PC-9 (cell line): ENCODE measurements around the gene NSMCE3. TPM values are rescaled to one million over a fixed set of nuclear protein-coding genes. Genes with fewer than 3 reads are reported as not detected.

Experiments used
- BruUV-seq: library from RNA; stranded (reverse); fragments of 400-500 nt; replicated peaks from 2 replicates; lab custom pipeline; 2021; lab: Mats Ljungman, UMichigan
- CTCF ChIA-PET: fragments of 300-600 bp; sonication (Branson Sonifier 250); formaldehyde crosslinking; loops from one replicate; lab custom pipeline; 2022; ENCODE audit warnings: antibody characterized with exemption; lab: Charles Lee
- POLR2A ChIA-PET: fragments of 300-600 bp; sonication (Branson Sonifier 250); formaldehyde crosslinking; loops from one replicate; lab custom pipeline; 2022; ENCODE audit warnings: antibody characterized with exemption; ENCODE audit not compliant: unreplicated experiment; lab: Charles Lee
- DNase-seq, 2 experiments: peaks; one replicate each; pipeline versions ENCODE4 v3.0.0 to v3.0.0-alpha.2; 2015 to 2022; ENCODE audit warnings: mixed read lengths in 1 of 2
- H2AFZ ChIP-seq: fragments of 200-600 bp; sonication (generic); 2 replicates; pipeline ENCODE4 v1.8.1; 2017; ENCODE audit warnings: antibody characterized with exemption
- H3F3A ChIP-seq: fragments of 200-600 bp; sonication (generic); 2 replicates; pipeline ENCODE4 v1.8.1; 2017; ENCODE audit warnings: antibody characterized with exemption, mild to moderate bottlenecking, low read depth; ENCODE audit not compliant: insufficient read depth
- H3K27ac ChIP-seq: fragments of 200-600 bp; sonication (generic); 2 replicates; pipeline ENCODE4 v1.6.1; 2016; ENCODE audit warnings: mixed run types
- H3K27me3 ChIP-seq: fragments of 200-600 bp; sonication (generic); 2 replicates; pipeline ENCODE4 v1.6.1; 2016; ENCODE audit warnings: low read depth, mixed run types; ENCODE audit not compliant: insufficient read depth
- H3K36me3 ChIP-seq: fragments of 200-600 bp; sonication (generic); 2 replicates; pipeline ENCODE4 v1.6.1; 2016; ENCODE audit warnings: low read depth, mixed run types
- H3K4me1 ChIP-seq: fragments of 200-600 bp; sonication (generic); replicated peaks from 2 replicates; pipeline ENCODE4 v1.6.1; 2016; ENCODE audit warnings: mixed run types; ENCODE audit not compliant: insufficient read depth
- H3K4me2 ChIP-seq: fragments of 200-600 bp; sonication (generic); 2 replicates; pipeline ENCODE4 v1.6.1; 2017; ENCODE audit warnings: mixed run types
- H3K4me3 ChIP-seq: fragments of 200-600 bp; sonication (generic); 2 replicates; pipeline ENCODE4 v1.6.1; 2016; ENCODE audit warnings: mixed run types
- H3K79me2 ChIP-seq: fragments of 200-600 bp; sonication (generic); 2 replicates; pipeline ENCODE4 v1.6.1; 2017; ENCODE audit warnings: low read depth, mixed run types
- H3K9me2 ChIP-seq: fragments of 200-600 bp; sonication (generic); 2 replicates; pipeline ENCODE4 v1.8.1; 2017; ENCODE audit warnings: mild to moderate bottlenecking; ENCODE audit not compliant: insufficient read depth
- H3K9me3 ChIP-seq: fragments of 200-600 bp; sonication (generic); 2 replicates; pipeline ENCODE4 v1.8.1; 2016; ENCODE audit warnings: low read depth; ENCODE audit not compliant: insufficient read depth
- H4K20me1 ChIP-seq: fragments of 200-600 bp; sonication (generic); 2 replicates; pipeline ENCODE4 v1.8.1; 2017; ENCODE audit not compliant: insufficient read depth
- CTCF ChIP-seq: fragments of 200-600 bp; sonication (generic); conservative IDR thresholded peaks from 2 replicates; pipeline ENCODE4 v1.6.1; 2017; ENCODE audit warnings: mixed run types, antibody characterized with exemption, mild to moderate bottlenecking, moderate library complexity
- EZH2 ChIP-seq: fragments of 200-600 bp; sonication (generic); IDR thresholded peaks from 2 replicates; pipeline ENCODE4 v1.8.0; 2017; ENCODE audit warnings: antibody characterized with exemption, low read depth
- intact Hi-C: fragments of 100-400 bp; cut with micrococcal nuclease; formaldehyde crosslinking; loops from one replicate; pipeline ENCODE4 v1.10.0; 2022; ENCODE audit not compliant: unreplicated experiment
- total RNA-seq: library from RNA; stranded (reverse); gene quantifications from 2 replicates; pipeline ENCODE4 v1.2.3, GENCODE V29; 2021

The NSMCE3 gene
- total RNA-seq, 1 experiment from 2014 or later, result 4.0 TPM

- no peak for DNase-seq
- Histone ChIP-seq H2AFZ (no peak overlapping the region), H3K27me3 (0 out of 2 replicates have a peak, but pooled peaks cover 3% of the 10 kb centered on the region), H3K79me2 (no peaks in the 10 kb centered on the region), H3F3A (no peaks in the 10 kb centered on the region), H3K4me1 (no peaks in the 10 kb centered on the region), H3K9me3 (no peaks in the 10 kb centered on the region), H3K4me2 (no peak overlapping the region), H3K36me3 (no peaks in the 10 kb centered on the region), H3K4me3 (no peak overlapping the region), H3K9me2 (no peaks in the 10 kb centered on the region), H3K27ac (no peak overlapping the region), H4K20me1 (no peaks in the 10 kb centered on the region)
- intact Hi-C loops, result no loop called here
- CTCF ChIA-PET, result no interaction called here
- no peak for TF ChIP-seq EZH2
- TF ChIP-seq CTCF, result no peak
- BruUV-seq, result no TSS peak
- POLR2A ChIA-PET, result no interaction called here
Observed at GRCh38 chr15:29294732-29295325, 25.2 kb upstream of the NSMCE3 start.

DNA sequence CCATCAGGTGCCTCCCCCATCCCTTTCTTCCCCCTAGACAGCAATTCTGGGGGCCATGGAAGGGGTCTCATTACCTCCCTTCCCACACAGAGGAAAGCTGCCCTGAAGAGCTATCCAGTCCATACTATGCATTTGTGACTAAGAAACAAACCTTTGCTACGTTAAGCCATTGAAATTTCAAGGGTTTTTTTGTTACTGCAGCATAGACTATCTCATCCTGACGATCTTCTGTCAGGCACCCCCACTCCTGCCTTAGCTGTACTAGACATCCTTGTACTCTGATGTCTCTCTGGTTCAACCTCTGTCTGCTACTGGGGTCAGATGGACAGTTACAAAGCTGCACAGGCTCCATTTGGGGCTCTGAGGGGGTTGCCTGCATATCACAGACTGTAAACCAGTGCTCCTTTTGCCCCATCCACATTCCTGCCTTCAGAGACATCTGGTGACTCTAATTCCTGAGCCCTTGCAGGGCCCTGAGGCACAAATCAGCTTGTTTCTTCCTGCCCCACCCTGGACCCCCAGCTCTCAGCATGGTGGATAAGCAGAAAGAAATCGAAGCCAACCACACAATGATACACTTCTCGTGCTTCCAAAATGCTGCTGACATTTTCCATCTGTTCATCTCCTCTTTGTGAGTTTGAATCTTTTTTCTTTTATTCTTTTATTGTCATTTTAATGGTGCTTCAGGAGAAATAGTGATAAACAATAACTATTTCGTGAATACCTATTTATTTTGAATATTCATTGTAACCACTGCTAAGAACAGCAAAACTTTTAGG lies 21.6 kb upstream of the NSMCE3 start:
- no peak overlapping the region for H2AFZ ChIP-seq
- no peaks in the 10 kb centered on the region for H4K20me1 ChIP-seq

GRCh38 chr15:29289173-29289572 lies 19.6 kb upstream of the NSMCE3 start:
- H3F3A ChIP-seq, result no peaks in the 10 kb centered on the region
- DNase-seq, result no peak
- no peak overlapping the region for H3K4me2 ChIP-seq
- intact Hi-C loops, result no loop called here
- H3K36me3 ChIP-seq, result no peaks in the 10 kb centered on the region
- H4K20me1 ChIP-seq, result no peaks in the 10 kb centered on the region
- no peak overlapping the region for H3K4me3 ChIP-seq
- BruUV-seq, result no TSS peak
- TF ChIP-seq EZH2 (no peak), CTCF (no peak)
- no peak overlapping the region for H2AFZ ChIP-seq
- 0 out of 2 replicates have a peak, but pooled peaks cover 3% of the 10 kb centered on the region for H3K27me3 ChIP-seq
- H3K9me2 ChIP-seq, result no peaks in the 10 kb centered on the region
- H3K79me2 ChIP-seq, result no peaks in the 10 kb centered on the region
- ChIA-PET CTCF (no interaction called here), POLR2A (no interaction called here)
- no peak overlapping the region for H3K27ac ChIP-seq
- H3K4me1 ChIP-seq, result no peaks in the 10 kb centered on the region
- no peaks in the 10 kb centered on the region for H3K9me3 ChIP-seq

More for the DNA sequence above, 21.6 kb upstream of the NSMCE3 start:
- no peaks in the 10 kb centered on the region for H3F3A ChIP-seq
- H3K27ac ChIP-seq, result no peak overlapping the region
- ChIA-PET POLR2A (no interaction called here), CTCF (no interaction called here)
- H3K79me2 ChIP-seq, result no peaks in the 10 kb centered on the region
- H3K9me2 ChIP-seq, result no peaks in the 10 kb centered on the region
- H3K36me3 ChIP-seq, result no peaks in the 10 kb centered on the region
- H3K9me3 ChIP-seq, result no peaks in the 10 kb centered on the region
- 0 out of 2 replicates have a peak, but pooled peaks cover 3% of the 10 kb centered on the region for H3K27me3 ChIP-seq
- DNase-seq, result no peak
- BruUV-seq, result no TSS peak
- no peak overlapping the region for H3K4me3 ChIP-seq
- no peaks in the 10 kb centered on the region for H3K4me1 ChIP-seq
- H3K4me2 ChIP-seq, result no peak overlapping the region
- intact Hi-C loops, result no loop called here
- TF ChIP-seq CTCF, result no peak
- TF ChIP-seq EZH2, result no peak
